Left ventricle myocardium inferior (tissue), 1 donor: ENCODE results near the gene ESPL1. TPM values are rescaled to one million over a fixed set of nuclear protein-coding genes. Genes with fewer than 3 reads are reported as not detected.

Experiments
- DNase-seq: peaks from one replicate; pipeline ENCODE4 v3.0.0-alpha.2; 2020
- H3K27ac ChIP-seq: fragments of 200-600 bp; replicated peaks from 2 replicates; pipeline ENCODE4 v1.8.0; 2021
- H3K27me3 ChIP-seq: fragments of 200-600 bp; 2 replicates; pipeline ENCODE4 v1.8.0; 2021; ENCODE audit warnings: low read depth
- H3K36me3 ChIP-seq: fragments of 200-600 bp; 2 replicates; pipeline ENCODE4 v1.8.0; 2021
- H3K4me1 ChIP-seq: fragments of 200-600 bp; 2 replicates; pipeline ENCODE4 v1.8.0; 2021
- H3K4me3 ChIP-seq: fragments of 200-600 bp; 2 replicates; pipeline ENCODE4 v1.8.0; 2021; ENCODE audit warnings: mild to moderate bottlenecking, moderate library complexity
- H3K9me3 ChIP-seq: fragments of 200-600 bp; replicated peaks from 2 replicates; pipeline ENCODE4 v1.8.0; 2021
- CTCF ChIP-seq: fragments of 200-600 bp; IDR thresholded peaks from 2 replicates; pipeline ENCODE4 v1.8.0; 2021; ENCODE audit warnings: antibody characterized with exemption, mild to moderate bottlenecking, borderline replicate concordance
- intact Hi-C: fragments of 100-400 bp; cut with micrococcal nuclease; formaldehyde crosslinking; loops from one replicate; pipeline ENCODE4 v1.11.0; 2022
- total RNA-seq: library from RNA; stranded (reverse); fragmentation: NEBNext Ultra II Directional; extraction: Animal tissue kit (Norgen Biotek cat#: 25700); gene quantifications from one replicate; pipeline ENCODE4 v1.2.1, GENCODE V29; 2021
- donor health status: DM: no; HTN: yes; CAD: no; lungs with severe emphysema.

Gene ESPL1
- total RNA-seq, 1 donor from 2014 or later = 0.36 TPM

DNA sequence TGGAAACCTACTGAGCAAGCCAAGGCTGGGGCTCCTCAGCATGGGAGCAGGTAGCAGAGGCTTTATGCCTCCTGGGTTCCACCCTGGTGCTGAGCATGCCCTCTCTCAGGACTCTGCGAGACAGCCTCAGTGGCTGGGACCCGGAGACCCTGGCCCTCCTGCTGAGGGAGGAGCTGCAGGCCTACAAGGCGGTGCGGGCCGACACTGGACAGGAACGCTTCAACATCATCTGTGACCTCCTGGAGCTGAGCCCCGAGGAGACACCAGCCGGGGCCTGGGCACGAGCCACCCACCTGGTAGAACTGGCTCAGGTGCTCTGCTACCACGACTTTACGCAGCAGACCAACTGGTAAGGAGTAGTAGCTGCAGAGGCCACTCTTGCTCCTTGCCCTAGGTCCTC lies 8.4 kb downstream of the ESPL1 start:
- no peak for DNase-seq
- H3K27ac ChIP-seq = no peak overlapping the region
- no peak for TF ChIP-seq CTCF
- H3K27me3 ChIP-seq = no peaks in the 10 kb centered on the region
- intact Hi-C loops = no loop called here
- H3K4me1 ChIP-seq = no peaks in the 10 kb centered on the region
- H3K9me3 ChIP-seq = no peaks in the 10 kb centered on the region
- H3K4me3 ChIP-seq = no peak overlapping the region
- no peaks in the 10 kb centered on the region for H3K36me3 ChIP-seq

DNA sequence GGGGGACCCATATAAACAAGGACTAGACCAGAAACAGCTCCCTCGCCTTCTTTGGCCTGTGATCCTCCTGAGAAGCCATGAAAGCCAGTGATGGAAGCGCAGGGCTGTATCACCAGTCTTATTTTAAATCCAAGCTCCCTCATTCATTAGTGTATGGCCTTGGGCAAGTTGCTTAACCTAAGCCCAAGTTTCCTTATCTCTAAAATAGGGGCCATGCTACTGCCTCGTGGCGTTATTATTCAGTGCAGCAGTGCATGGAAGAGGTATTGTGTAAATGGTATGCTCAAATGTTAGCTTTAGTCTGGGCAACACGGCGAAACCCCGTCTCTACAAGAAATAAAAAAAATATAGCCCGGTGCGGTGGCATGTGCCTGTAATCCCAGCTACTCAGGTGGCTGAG lies 9.9 kb downstream of the ESPL1 start:
- H3K9me3 ChIP-seq = no peaks in the 10 kb centered on the region
- no peak overlapping the region for H3K27ac ChIP-seq
- no peak overlapping the region for H3K4me3 ChIP-seq
- no peak for TF ChIP-seq CTCF
- intact Hi-C loops = no loop called here
- DNase-seq = no peak
- no peaks in the 10 kb centered on the region for H3K27me3 ChIP-seq
- no peaks in the 10 kb centered on the region for H3K4me1 ChIP-seq
- no peaks in the 10 kb centered on the region for H3K36me3 ChIP-seq

DNA sequence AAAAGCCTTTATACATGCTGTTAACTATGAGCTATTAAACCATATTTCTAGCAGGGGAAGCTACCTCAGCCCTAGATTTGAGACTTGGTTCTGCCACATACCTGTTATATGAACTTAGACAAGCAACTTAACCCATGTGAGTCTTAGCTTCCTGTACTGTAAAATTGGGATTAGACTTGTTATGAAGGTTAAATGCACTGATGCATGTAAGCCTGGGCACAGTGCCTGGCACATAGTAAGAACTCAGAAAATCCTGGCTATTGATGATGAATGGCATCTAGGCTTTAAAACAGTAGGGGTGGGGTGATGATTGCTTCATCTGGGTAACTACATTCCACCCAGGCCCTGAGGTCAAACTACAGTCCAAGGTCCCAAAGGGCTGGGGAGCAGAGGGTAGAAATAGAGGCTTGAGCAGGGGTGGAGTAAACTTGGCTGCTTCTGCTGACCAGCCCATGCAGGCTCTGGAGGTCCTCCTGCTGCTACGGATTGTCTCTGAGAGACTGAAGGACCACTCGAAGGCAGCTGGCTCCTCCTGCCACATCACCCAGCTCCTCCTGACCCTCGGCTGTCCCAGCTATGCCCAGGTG lies 11.3 kb downstream of the ESPL1 start:
- no peaks in the 10 kb centered on the region for H3K36me3 ChIP-seq
- no peaks in the 10 kb centered on the region for H3K4me1 ChIP-seq
- DNase-seq = no peak
- no peak for TF ChIP-seq CTCF
- intact Hi-C loops = no loop called here
- no peaks in the 10 kb centered on the region for H3K9me3 ChIP-seq
- H3K27me3 ChIP-seq = no peaks in the 10 kb centered on the region
- no peak overlapping the region for H3K27ac ChIP-seq
- no peak overlapping the region for H3K4me3 ChIP-seq

- no peak for DNase-seq
- H3K27ac ChIP-seq = no peak overlapping the region
- no peaks in the 10 kb centered on the region for H3K4me1 ChIP-seq
- H3K9me3 ChIP-seq = no peaks in the 10 kb centered on the region
- no peak overlapping the region for H3K4me3 ChIP-seq
- intact Hi-C loops = no loop called here
- no peaks in the 10 kb centered on the region for H3K27me3 ChIP-seq
- no peak for TF ChIP-seq CTCF
- H3K36me3 ChIP-seq = no peaks in the 10 kb centered on the region
These were observed 11.9 kb downstream of the ESPL1 start for GRCh38 chr12:53279888-53280498.

GRCh38 chr12:53286448-53286847 lies 18.3 kb downstream of the ESPL1 start:
- Histone ChIP-seq H3K4me1 (peaks cover 4% of the 10 kb centered on the region), H3K4me3 (no peak overlapping the region), H3K36me3 (no peaks in the 10 kb centered on the region), H3K27ac (no peak overlapping the region), H3K27me3 (no peaks in the 10 kb centered on the region), H3K9me3 (no peaks in the 10 kb centered on the region)
- intact Hi-C loops = loop anchor here (5.0 kb wide), 1 partner anchor 74 kb away; no protein-coding TSS in a partner anchor
- no peak for TF ChIP-seq CTCF
- no peak for DNase-seq
